HepG2 (cell line): Measurements from ENCODE around the gene OR5V1. TPM values are rescaled to one million over a fixed set of nuclear protein-coding genes. Genes with fewer than 3 reads are reported as not detected.

Experiments used
- ASH2L ChIP-seq: fragments of 300-600, 200-600 bp; sonication (generic); IDR thresholded peaks from 2 replicates; pipeline ENCODE4 v1.7.0; 2017; ENCODE audit warnings: low read depth, mild to moderate bottlenecking, moderate library complexity, mixed read lengths, low read length; ENCODE audit not compliant: insufficient read length
- ELF1 ChIP-seq: sonication (generic); formaldehyde crosslinking; IDR thresholded peaks from 2 replicates; pipeline ENCODE4 v1.4.0; 2020; ENCODE audit warnings: missing genetic modification reagents
- KLF15 ChIP-seq: sonication (generic); formaldehyde crosslinking; IDR thresholded peaks from 2 replicates; pipeline ENCODE4 v1.8.1; 2023; ENCODE audit warnings: borderline replicate concordance, mild to moderate bottlenecking, inconsistent platforms, missing genetic modification reagents, mixed read lengths
- SP4 ChIP-seq: sonication (generic); formaldehyde crosslinking; IDR thresholded peaks from 2 replicates; pipeline ENCODE4 v1.8.1; 2023; ENCODE audit warnings: mild to moderate bottlenecking, missing genetic modification reagents
- TAF15 ChIP-seq: fragments of 200-400 bp; formaldehyde crosslinking; IDR thresholded peaks from one replicate; pipeline ENCODE4 v1.6.1; 2018; ENCODE audit warnings: mild to moderate bottlenecking, low read depth, low read length; ENCODE audit not compliant: poor library complexity, severe bottlenecking
- TBX3 ChIP-seq: fragments of 450-650 bp; IDR thresholded peaks from 2 replicates; pipeline ENCODE4 v1.6.1; 2017; ENCODE audit warnings: antibody characterized with exemption, mild to moderate bottlenecking, inconsistent platforms, borderline replicate concordance
- ZMYM4 ChIP-seq: sonication (generic); formaldehyde crosslinking; IDR thresholded peaks from 2 replicates; pipeline ENCODE4 v1.8.1; 2023; ENCODE audit warnings: mild to moderate bottlenecking, missing genetic modification reagents
- ZNF205 ChIP-seq: IDR thresholded peaks from 2 replicates; pipeline ENCODE4 v1.6.1; 2018; ENCODE audit warnings: missing biosample characterization, missing genetic modification reagents
- polyA plus RNA-seq, 8 experiments: library from polyadenylated mRNA; depleted of rRNA in 3 of 8; stranded (reverse) in 7 of 8; unstranded in 1 of 8; fragments of >200 nt; fragmentation: Illumina TruSeq in 4 of 8; extraction: Trizol in 4 of 8; gene quantifications; 2 replicates each; pipeline versions ENCODE4 v1.2.1 to v1.2.3, GENCODE V29; 2011 to 2016; ENCODE audit warnings: low read depth in 4 of 8, missing spikeins in 1 of 8, mixed read lengths in 1 of 8; ENCODE audit not compliant: insufficient read depth in 1 of 8
- total RNA-seq, 5 experiments: library from RNA; depleted of rRNA; stranded (reverse); fragments of >200 nt; fragmentation: Illumina TruSeq; extraction: Trizol; gene quantifications; 2 replicates each; pipeline ENCODE4 v1.2.3, GENCODE V29; 2016; ENCODE audit warnings: low read depth in 1 of 5
- TF ChIP-seq, protein P1 (sequence below): sonication (generic); formaldehyde crosslinking; IDR thresholded peaks from 2 replicates; pipeline ENCODE4 v1.5.0; 2020; ENCODE audit warnings: missing genetic modification reagents, mild to moderate bottlenecking, borderline replicate concordance
- TF ChIP-seq, protein P2 (sequence below): sonication (generic); formaldehyde crosslinking; IDR thresholded peaks from 2 replicates; pipeline ENCODE4 v1.4.0; 2020; ENCODE audit warnings: missing genetic modification reagents, low read depth, mild to moderate bottlenecking, borderline replicate concordance
- TF ChIP-seq, protein P3 (sequence below): sonication (generic); formaldehyde crosslinking; IDR thresholded peaks from 2 replicates; pipeline ENCODE4 v1.4.0; 2020; ENCODE audit warnings: missing genetic modification reagents, borderline replicate concordance

The OR5V1 gene
- total and polyA plus RNA-seq, 2 of the 13 experiments (the other 11 are each of a cell fraction or from before 2014, with no cell fraction given) = not detected

DNA sequence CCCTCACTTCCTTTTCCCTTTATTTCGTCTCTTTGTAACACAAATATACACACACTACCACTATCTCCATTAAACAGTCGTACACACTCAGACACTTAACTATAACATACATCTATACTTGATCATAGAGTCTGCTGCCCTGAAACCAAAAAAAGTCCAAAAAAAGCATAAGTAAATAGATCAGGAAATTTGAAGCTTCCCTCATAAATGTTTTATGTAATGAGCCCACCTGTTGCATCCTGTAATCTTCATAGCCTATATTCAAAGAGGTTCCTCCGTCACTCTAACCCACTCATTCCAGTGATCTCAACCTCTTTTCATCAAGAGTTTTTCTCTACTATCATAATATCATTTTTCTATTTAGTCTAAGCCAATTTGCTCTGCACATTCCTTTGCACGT, 19.9 kb upstream of the OR5V1 start (continued):
- TF ChIP-seq, protein P1, sequence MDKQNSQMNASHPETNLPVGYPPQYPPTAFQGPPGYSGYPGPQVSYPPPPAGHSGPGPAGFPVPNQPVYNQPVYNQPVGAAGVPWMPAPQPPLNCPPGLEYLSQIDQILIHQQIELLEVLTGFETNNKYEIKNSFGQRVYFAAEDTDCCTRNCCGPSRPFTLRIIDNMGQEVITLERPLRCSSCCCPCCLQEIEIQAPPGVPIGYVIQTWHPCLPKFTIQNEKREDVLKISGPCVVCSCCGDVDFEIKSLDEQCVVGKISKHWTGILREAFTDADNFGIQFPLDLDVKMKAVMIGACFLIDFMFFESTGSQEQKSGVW (CRISPR knock-in tag) = no peak
- no peak for TF ChIP-seq SP4 (CRISPR knock-in tag)
- TF ChIP-seq, protein P2, sequence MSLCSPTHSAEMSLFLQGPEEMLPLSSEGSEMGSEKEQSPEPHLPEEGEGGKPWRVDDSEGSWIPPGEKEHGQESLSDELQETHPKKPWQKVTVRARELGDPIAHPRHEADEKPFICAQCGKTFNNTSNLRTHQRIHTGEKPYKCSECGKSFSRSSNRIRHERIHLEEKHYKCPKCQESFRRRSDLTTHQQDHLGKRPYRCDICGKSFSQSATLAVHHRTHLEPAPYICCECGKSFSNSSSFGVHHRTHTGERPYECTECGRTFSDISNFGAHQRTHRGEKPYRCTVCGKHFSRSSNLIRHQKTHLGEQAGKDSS (CRISPR knock-in tag) = no peak
- no peak for TF ChIP-seq ZNF205
- TF ChIP-seq TBX3 = no peak
- no peak for TF ChIP-seq KLF15 (CRISPR knock-in tag)
- no peak for TF ChIP-seq TAF15
- TF ChIP-seq ZMYM4 (CRISPR knock-in tag) = no peak
- TF ChIP-seq ASH2L = no peak
- TF ChIP-seq, protein P3, sequence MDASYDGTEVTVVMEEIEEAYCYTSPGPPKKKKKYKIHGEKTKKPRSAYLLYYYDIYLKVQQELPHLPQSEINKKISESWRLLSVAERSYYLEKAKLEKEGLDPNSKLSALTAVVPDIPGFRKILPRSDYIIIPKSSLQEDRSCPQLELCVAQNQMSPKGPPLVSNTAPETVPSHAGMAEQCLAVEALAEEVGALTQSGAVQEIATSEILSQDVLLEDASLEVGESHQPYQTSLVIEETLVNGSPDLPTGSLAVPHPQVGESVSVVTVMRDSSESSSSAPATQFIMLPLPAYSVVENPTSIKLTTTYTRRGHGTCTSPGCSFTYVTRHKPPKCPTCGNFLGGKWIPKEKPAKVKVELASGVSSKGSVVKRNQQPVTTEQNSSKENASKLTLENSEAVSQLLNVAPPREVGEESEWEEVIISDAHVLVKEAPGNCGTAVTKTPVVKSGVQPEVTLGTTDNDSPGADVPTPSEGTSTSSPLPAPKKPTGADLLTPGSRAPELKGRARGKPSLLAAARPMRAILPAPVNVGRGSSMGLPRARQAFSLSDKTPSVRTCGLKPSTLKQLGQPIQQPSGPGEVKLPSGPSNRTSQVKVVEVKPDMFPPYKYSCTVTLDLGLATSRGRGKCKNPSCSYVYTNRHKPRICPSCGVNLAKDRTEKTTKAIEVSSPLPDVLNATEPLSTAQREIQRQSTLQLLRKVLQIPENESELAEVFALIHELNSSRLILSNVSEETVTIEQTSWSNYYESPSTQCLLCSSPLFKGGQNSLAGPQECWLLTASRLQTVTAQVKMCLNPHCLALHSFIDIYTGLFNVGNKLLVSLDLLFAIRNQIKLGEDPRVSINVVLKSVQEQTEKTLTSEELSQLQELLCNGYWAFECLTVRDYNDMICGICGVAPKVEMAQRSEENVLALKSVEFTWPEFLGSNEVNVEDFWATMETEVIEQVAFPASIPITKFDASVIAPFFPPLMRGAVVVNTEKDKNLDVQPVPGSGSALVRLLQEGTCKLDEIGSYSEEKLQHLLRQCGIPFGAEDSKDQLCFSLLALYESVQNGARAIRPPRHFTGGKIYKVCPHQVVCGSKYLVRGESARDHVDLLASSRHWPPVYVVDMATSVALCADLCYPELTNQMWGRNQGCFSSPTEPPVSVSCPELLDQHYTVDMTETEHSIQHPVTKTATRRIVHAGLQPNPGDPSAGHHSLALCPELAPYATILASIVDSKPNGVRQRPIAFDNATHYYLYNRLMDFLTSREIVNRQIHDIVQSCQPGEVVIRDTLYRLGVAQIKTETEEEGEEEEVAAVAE (CRISPR knock-in tag) = no peak
- no peak for TF ChIP-seq ELF1 (CRISPR knock-in tag)
